Cortex of kidney (tissue), 1 donor: Measurements from ENCODE around the gene ELAC2.
"Not testable (repeated sequence)": the region's sequence is repeated elsewhere in the genome, so short reads cannot be mapped to it uniquely, and the experiment has no call there.

Source experiments
- DNase-seq: peaks from one replicate; lab custom pipeline; 2025; lab: John Stamatoyannopoulos, UW

ELAC2 gene

GRCh38 chr17:12990041-12990808 is 27.6 kb downstream of the ELAC2 start:
- no peak for DNase-seq

- no peak for DNase-seq
Observed at GRCh38 chr17:12987120-12987519, 30.7 kb downstream of the ELAC2 start.

GRCh38 chr17:12985431-12986293 is 32.2 kb downstream of the ELAC2 start:
- no peak for DNase-seq

GRCh38 chr17:12983991-12984884 is 33.6 kb downstream of the ELAC2 start:
- DNase-seq, result no peak

GRCh38 chr17:12982224-12982623 is 35.6 kb downstream of the ELAC2 start:
- no peak for DNase-seq

- DNase-seq, result no peak
Observed at GRCh38 chr17:12979826-12980500, 37.9 kb downstream of the ELAC2 start.

- DNase-seq, result no peak
Observed at GRCh38 chr17:12979246-12979645, 38.6 kb downstream of the ELAC2 start.

GRCh38 chr17:12978787-12979186 is 39.0 kb downstream of the ELAC2 start:
- DNase-seq, result not testable (repeated sequence)

- DNase-seq, result no peak
Observed at GRCh38 chr17:12977008-12977751, 40.6 kb downstream of the ELAC2 start.

GRCh38 chr17:12974005-12974531 is 43.8 kb downstream of the ELAC2 start:
- no peak for DNase-seq

- DNase-seq, result no peak
Observed at GRCh38 chr17:12973496-12974004, 44.3 kb downstream of the ELAC2 start.

GRCh38 chr17:12967962-12968361 is 49.9 kb downstream of the ELAC2 start:
- DNase-seq, result no peak

GRCh38 chr17:12966413-12966812 is 51.4 kb downstream of the ELAC2 start:
- no peak for DNase-seq

GRCh38 chr17:12965988-12966387 is 51.8 kb downstream of the ELAC2 start:
- no peak for DNase-seq

GRCh38 chr17:12964840-12965239 is 53.0 kb downstream of the ELAC2 start:
- DNase-seq, result no peak

- DNase-seq, result no peak
Observed at GRCh38 chr17:12964162-12964561, 53.7 kb downstream of the ELAC2 start.

- DNase-seq, result no peak
Observed at GRCh38 chr17:12963505-12963904, 54.3 kb downstream of the ELAC2 start.

GRCh38 chr17:12961655-12962054 is 56.2 kb downstream of the ELAC2 start:
- no peak for DNase-seq

- no peak for DNase-seq
Observed at GRCh38 chr17:12959441-12959840, 58.4 kb downstream of the ELAC2 start.

- DNase-seq, result no peak
Observed at GRCh38 chr17:12958786-12959185, 59.0 kb downstream of the ELAC2 start.
